Measurements from ENCODE around the gene ART1.
A peak's percentile ranks its signal among the peaks of the same experiment; 100 is the strongest.
"Not testable (repeated sequence)": the region's sequence is repeated elsewhere in the genome, so short reads cannot be mapped to it uniquely, and the experiment has no call there.

The ART1 gene

GRCh38 chr11:3632070-3632660, 12.8 kb upstream of the ART1 start:
- no peak for DNase-seq (ENCODE audit: low read depth)

GRCh38 chr11:3635641-3636375, 9.1 kb upstream of the ART1 start:
- no peak for DNase-seq (ENCODE audit: low read depth)

GRCh38 chr11:3637201-3637600, 7.7 kb upstream of the ART1 start:
- DNase-seq (ENCODE audit: low read depth) = no peak

DNA sequence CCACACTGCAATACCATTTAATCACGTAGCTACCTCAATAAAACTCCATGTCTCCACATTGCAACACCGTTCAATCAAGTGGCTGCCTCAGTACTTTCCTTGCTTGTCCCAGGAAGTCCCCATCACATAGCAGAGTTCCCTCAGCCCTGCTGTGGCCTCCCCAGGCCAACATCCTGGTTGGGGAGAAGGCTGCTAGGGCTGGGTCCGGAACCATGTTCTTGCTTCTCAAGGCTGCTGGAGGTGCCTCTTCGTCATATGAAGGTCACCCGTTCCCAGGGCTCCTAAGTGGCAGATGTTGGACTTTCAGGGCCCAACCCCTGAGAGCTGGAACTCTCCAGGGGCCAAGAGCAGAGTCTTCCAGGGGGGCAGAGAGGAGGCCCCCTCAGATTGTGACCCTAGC, 6.4 kb upstream of the ART1 start:
- no peak for DNase-seq (ENCODE audit: low read depth)

GRCh38 chr11:3639841-3640240, 5.1 kb upstream of the ART1 start:
- no peak for DNase-seq (ENCODE audit: low read depth)

DNA sequence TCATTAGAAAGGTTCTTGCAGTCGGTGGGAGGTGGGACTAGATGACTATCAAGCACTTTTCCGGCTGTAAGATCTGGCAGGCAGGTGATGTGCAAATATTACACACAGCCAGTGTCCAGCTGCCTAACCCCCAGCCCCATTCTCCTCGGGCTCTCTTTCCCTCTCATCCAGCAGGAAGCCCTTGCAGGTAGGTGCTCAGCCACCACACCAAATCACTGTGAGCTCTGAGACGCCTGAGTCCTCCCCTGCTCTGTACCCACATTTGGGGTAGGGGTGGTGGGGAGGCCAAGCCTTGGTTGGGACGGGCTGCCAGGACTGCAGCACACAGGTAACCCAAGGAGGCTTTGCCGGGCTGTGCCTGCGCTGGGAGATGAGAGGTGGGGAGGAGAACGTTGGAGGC, 3.7 kb upstream of the ART1 start:
- no peak for DNase-seq (ENCODE audit: low read depth)

DNA sequence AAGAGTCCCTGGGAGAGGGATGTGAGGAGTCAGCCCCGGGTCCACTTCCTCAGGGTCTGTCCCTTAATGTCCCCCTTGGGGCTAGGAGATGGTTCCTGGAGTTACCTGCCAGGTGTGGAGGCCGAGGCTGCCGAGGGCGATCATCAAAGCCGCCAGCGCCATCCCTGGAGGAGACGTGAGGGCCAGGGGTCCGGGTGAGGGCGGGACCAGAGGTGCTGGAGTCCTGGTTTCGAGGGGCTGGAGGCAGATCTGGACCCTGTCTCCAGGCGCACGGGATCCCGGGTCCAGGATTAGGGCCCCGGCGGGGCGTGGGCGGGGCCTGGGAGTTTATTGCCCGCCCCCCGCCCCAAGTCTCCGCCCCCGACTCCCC, 3.2 kb upstream of the ART1 start, which contains the start of gene ART5:
ART5 (minus strand) TSS at position 292 of the 370 bp plus-strand sequence; CDS start at position 162, 130 bp downstream.
- no peak for DNase-seq (ENCODE audit: low read depth)

- DNase-seq (ENCODE audit: low read depth) = peak; percentile 38
Measured at GRCh38 chr11:3642071-3642951, 2.6 kb upstream of the ART1 start.

DNA sequence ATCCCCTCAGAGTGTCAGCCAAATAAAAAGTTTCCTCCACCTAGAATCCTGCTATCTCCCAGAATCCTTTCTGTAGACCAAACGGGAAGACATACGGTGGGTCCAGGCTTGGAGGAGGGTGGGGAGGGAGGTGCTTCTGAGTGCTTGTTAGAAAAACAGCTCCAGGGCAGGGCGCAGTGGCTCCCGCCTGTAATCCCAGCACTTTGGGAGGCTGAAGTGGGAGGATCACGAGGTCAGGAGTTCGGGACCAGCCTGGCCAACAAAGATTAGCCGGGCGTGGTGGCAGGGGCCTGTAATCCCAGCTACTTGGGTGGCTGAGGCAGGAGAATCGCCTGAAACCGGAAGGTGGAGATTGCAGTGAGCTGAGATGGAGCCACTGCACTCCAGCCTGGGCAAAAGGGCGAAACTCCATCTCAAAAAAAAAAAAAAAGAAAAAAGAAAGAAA, 1.8 kb upstream of the ART1 start:
- not testable (repeated sequence) for DNase-seq (ENCODE audit: low read depth)

DNA sequence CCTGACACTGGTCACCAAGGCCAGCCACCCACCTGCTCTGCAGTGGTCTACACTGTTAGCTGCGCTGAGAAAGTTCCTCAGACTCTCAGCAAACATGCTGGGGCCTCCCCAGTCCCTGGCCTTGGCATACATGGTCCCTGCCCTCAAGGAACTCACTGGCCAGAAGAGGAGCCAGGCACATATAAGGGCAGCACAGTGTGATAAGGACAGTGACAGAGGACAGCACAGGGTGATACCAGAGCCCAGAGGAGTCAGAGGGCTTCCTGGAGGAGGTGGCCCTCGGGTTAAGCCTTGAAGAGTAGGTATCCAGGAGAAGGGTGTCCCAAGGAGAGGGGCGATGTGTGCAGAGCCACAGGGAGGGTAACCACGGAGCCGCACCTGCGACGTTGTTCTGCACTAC, 624 bp downstream of the ART1 start:
- no peak for DNase-seq (ENCODE audit: low read depth)

DNA sequence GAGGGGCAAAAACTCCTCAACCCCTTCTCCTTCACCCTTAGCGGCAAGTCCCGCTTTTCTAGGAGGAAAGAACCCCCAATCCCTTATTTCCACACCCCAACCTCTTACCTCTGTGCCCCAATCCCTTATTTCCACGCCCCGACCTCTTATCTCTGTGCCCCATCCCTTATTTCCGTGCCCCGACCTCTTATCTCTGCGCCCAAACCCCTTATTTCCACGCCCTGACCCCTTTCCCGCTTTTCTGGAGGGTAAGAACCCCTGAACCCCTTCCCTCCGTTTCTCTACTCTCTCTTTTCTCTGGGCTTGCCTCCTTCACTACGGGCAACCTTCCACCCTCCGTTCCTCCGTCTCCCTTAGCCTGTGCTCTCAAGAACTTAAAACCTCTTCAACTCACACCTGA, 3.9 kb downstream of the ART1 start:
- DNase-seq (ENCODE audit: low read depth) = not testable (repeated sequence)

DNA sequence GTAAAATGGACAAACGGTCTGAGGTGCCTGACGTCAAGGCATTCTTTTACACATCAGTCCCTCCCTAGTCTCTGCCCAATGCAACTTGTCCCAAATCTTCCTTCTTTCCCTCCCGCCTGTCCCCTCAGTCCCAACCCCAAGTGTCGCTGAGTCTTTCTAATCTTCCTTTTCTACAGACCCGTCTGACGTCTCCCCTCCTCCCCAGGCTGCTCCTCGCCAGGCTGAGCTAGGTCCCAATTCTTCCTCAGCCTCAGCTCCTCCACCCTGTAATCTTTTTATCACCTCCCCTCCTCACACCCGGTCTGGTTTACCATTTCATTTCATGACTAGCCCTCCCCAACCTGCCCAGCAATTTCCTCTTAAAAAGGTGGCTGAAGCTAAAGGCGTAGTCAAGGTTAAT, 4.4 kb downstream of the ART1 start:
- not testable (repeated sequence) for DNase-seq (ENCODE audit: low read depth)

- not testable (repeated sequence) for DNase-seq (ENCODE audit: low read depth)
Measured at GRCh38 chr11:3652514-3652913, 7.6 kb downstream of the ART1 start.

DNA sequence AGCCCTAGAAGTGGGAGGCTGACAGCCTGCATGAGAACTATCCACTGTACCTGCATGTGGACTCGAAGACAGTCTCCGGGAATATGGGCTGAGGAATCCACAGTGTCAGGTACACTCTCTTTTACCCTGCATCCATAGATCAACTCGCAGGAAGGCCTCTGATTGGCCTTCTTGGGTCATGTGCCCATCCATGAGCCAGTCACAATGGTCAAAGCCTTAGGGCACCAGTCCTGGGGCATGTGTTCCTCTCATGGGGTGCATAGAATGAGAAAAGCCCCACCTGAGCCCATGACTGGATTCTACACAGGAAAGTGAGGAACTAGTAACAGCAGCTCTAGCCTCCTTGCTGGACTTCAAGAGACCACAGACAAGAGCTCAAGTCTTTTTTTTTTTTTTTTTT, 10.6 kb downstream of the ART1 start:
- DNase-seq (ENCODE audit: low read depth) = no peak

DNA sequence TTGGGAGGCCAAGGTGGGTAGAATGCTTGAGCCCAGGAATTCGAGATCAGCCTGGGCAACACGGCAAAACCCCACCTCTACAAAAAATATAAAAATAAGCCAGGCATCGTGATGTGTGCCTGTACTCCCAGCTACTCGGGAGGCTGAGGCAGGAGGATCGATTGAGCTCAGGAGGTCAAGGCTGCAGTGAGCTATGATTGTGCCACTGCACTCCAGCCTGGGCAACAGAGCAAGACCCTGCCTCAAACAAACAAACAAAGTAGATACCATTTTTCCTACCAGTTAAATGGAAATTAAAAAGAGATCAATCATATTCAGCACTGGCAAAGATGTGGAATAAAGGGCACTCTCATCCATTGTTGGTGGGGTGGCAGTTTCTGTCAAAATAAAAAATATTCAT, 12.4 kb downstream of the ART1 start:
- DNase-seq (ENCODE audit: low read depth) = not testable (repeated sequence)

DNA sequence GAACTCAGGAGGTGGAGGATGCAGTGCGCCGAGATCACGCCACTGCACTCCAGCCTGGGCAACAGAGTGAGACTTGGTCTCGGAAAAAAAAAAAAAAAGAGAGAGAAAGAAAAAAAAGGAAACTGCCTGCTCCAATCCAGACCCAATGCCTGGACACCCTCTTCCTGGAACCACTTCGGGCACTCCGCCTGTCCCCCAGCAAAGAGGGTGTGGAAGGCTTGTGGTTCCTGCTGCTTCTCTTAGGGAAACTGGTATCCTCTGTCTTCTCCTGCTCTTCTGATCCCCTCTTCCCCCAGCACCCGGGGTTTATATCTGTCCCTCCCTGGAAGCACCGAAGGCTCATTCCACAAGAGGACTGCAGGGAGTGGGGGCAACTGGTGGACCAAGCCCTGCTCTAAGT, 13.3 kb downstream of the ART1 start:
- no peak for DNase-seq (ENCODE audit: low read depth)

GRCh38 chr11:3659595-3660515, 14.9 kb downstream of the ART1 start:
- DNase-seq (ENCODE audit: low read depth) = no peak

GRCh38 chr11:3660960-3661359, 16.0 kb downstream of the ART1 start:
- no peak for DNase-seq (ENCODE audit: low read depth)

- DNase-seq (ENCODE audit: low read depth) = no peak
Measured at GRCh38 chr11:3662856-3663255, 17.9 kb downstream of the ART1 start.

GRCh38 chr11:3664032-3664630, 19.2 kb downstream of the ART1 start:
- no peak for DNase-seq (ENCODE audit: low read depth)

- DNase-seq (ENCODE audit: low read depth) = no peak
Measured at GRCh38 chr11:3665336-3666022, 20.6 kb downstream of the ART1 start.
